Astrocyte (in vitro differentiated cells and primary cell): ENCODE measurements around the gene MBD3L2B. TPM values are rescaled to one million over a fixed set of nuclear protein-coding genes. Genes with fewer than 3 reads are reported as not detected.

ENCODE experiments used
- DNase-seq: peaks from one replicate; pipeline ENCODE4 v3.0.0-alpha.2; 2010; ENCODE audit warnings: low read depth
- FAIRE-seq: peaks from 2 replicates; lab custom pipeline; 2011; peaks lifted over from hg19 to GRCh38; lab: Jason Lieb, UNC
- H2AFZ ChIP-seq: 2 replicates; pipeline ENCODE4 v1.6.0; 2012; ENCODE audit warnings: low read depth, low read length, inconsistent platforms
- H3K27ac ChIP-seq: 2 replicates; pipeline ENCODE4 v1.5.1; 2011; ENCODE audit warnings: low read depth, low read length, inconsistent platforms
- H3K27me3 ChIP-seq: 2 replicates; pipeline ENCODE4 v1.6.0; 2011; ENCODE audit warnings: low read length, inconsistent platforms; ENCODE audit not compliant: insufficient read depth
- H3K36me3 ChIP-seq: 2 replicates; pipeline ENCODE4 v1.5.1; 2011; ENCODE audit warnings: low read length, inconsistent platforms; ENCODE audit not compliant: insufficient read depth
- H3K4me1 ChIP-seq: 2 replicates; pipeline ENCODE4 v1.5.1; 2011; ENCODE audit warnings: low read length, inconsistent platforms; ENCODE audit not compliant: insufficient read depth
- H3K4me2 ChIP-seq: 2 replicates; pipeline ENCODE4 v1.6.0; 2012; ENCODE audit warnings: low read length, inconsistent platforms
- H3K4me3 ChIP-seq: 2 replicates; pipeline ENCODE4 v1.5.1; 2011; ENCODE audit warnings: low read depth, mild to moderate bottlenecking, low read length, inconsistent platforms; ENCODE audit not compliant: insufficient read depth
- H3K79me2 ChIP-seq: 2 replicates; pipeline ENCODE4 v1.6.0; 2012; ENCODE audit warnings: mild to moderate bottlenecking, low read length, inconsistent platforms; ENCODE audit not compliant: insufficient read depth
- H3K9ac ChIP-seq: 2 replicates; pipeline ENCODE4 v1.6.0; 2012; ENCODE audit warnings: mild to moderate bottlenecking, low read length, inconsistent platforms
- H3K9me3 ChIP-seq: 2 replicates; pipeline ENCODE4 v1.5.1; 2012; ENCODE audit warnings: low read depth, mild to moderate bottlenecking, low read length, inconsistent platforms; ENCODE audit not compliant: insufficient read depth
- H4K20me1 ChIP-seq: 2 replicates; pipeline ENCODE4 v1.6.0; 2012; ENCODE audit warnings: low read length, inconsistent platforms; ENCODE audit not compliant: insufficient read depth
- H3K27ac Mint-ChIP-seq: one replicate; pipeline ENCODE4 v1.8.0; 2021; ENCODE audit warnings: mild to moderate bottlenecking, mixed read lengths; ENCODE audit not compliant: unreplicated experiment
- H3K27me3 Mint-ChIP-seq: one replicate; pipeline ENCODE4 v1.8.0; 2021; ENCODE audit warnings: low read depth, mixed read lengths; ENCODE audit not compliant: unreplicated experiment
- H3K36me3 Mint-ChIP-seq: one replicate; pipeline ENCODE4 v1.8.0; 2021; ENCODE audit warnings: low read depth, mixed read lengths; ENCODE audit not compliant: unreplicated experiment
- H3K4me1 Mint-ChIP-seq: one replicate; pipeline ENCODE4 v1.8.0; 2021; ENCODE audit warnings: low read depth, mixed read lengths; ENCODE audit not compliant: unreplicated experiment
- H3K4me3 Mint-ChIP-seq: one replicate; pipeline ENCODE4 v1.8.0; 2021; ENCODE audit warnings: mild to moderate bottlenecking, moderate library complexity, mixed read lengths; ENCODE audit not compliant: unreplicated experiment
- H3K9me3 Mint-ChIP-seq: one replicate; pipeline ENCODE4 v1.8.0; 2021; ENCODE audit warnings: mild to moderate bottlenecking, mixed read lengths; ENCODE audit not compliant: unreplicated experiment
- EZH2 ChIP-seq: IDR thresholded peaks from 2 replicates; pipeline ENCODE4 v1.6.1; 2012; ENCODE audit warnings: mild to moderate bottlenecking, low read length, inconsistent platforms; ENCODE audit not compliant: insufficient read depth
- total RNA-seq: library from RNA; stranded (reverse); gene quantifications from 2 replicates; pipeline ENCODE4 v1.2.1, GENCODE V29; 2021
- TF ChIP-seq, protein P1 (sequence below): IDR thresholded peaks from 2 replicates; pipeline ENCODE4 v1.5.1; 2011; ENCODE audit warnings: low read depth, mild to moderate bottlenecking, inconsistent platforms, low read length, moderate library complexity; ENCODE audit not compliant: insufficient read depth

The MBD3L2B gene
- total RNA-seq, 1 donor from 2014 or later: not detected

DNA sequence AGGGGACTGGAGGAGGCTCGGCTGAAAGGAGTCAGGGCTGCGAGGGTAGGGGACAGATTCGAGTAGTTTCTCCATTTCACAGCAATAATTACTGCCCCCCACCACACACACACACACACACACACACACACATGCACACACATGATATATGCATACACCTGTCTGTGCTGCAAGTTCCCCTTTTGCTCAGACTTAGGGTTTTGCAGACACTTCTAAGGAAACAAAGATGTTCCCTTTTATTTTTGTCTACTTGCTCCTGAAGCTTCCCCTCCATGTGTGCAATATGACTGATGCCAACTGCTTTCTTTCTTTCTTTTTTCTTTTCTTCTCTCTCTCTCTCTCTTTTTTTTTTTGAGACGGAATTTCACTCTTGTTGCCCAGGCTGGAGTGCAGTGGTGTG lies 13.4 kb downstream of the MBD3L2B start:
- Histone ChIP-seq H3K9ac (no peak overlapping the region), H3K27ac (no peak overlapping the region), H3K4me3 (no peak overlapping the region), H3K9me3 (peaks cover 3% of the 10 kb centered on the region), H2AFZ (no peak overlapping the region), H4K20me1 (no peaks in the 10 kb centered on the region), H3K4me2 (no peak overlapping the region), H3K4me1 (no peaks in the 10 kb centered on the region), H3K36me3 (no peaks in the 10 kb centered on the region), H3K27me3 (no peaks in the 10 kb centered on the region), H3K79me2 (no peaks in the 10 kb centered on the region)
- Mint-ChIP-seq H3K36me3 (no peaks in the 10 kb centered on the region), H3K9me3 (peaks cover 12% of the 10 kb centered on the region), H3K27ac (no peak overlapping the region), H3K27me3 (no peaks in the 10 kb centered on the region), H3K4me1 (no peaks in the 10 kb centered on the region), H3K4me3 (no peak overlapping the region)
- TF ChIP-seq, protein P1, sequence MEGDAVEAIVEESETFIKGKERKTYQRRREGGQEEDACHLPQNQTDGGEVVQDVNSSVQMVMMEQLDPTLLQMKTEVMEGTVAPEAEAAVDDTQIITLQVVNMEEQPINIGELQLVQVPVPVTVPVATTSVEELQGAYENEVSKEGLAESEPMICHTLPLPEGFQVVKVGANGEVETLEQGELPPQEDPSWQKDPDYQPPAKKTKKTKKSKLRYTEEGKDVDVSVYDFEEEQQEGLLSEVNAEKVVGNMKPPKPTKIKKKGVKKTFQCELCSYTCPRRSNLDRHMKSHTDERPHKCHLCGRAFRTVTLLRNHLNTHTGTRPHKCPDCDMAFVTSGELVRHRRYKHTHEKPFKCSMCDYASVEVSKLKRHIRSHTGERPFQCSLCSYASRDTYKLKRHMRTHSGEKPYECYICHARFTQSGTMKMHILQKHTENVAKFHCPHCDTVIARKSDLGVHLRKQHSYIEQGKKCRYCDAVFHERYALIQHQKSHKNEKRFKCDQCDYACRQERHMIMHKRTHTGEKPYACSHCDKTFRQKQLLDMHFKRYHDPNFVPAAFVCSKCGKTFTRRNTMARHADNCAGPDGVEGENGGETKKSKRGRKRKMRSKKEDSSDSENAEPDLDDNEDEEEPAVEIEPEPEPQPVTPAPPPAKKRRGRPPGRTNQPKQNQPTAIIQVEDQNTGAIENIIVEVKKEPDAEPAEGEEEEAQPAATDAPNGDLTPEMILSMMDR: no peak
- no peak for TF ChIP-seq EZH2
- FAIRE-seq (no peak), DNase-seq (no peak)

DNA sequence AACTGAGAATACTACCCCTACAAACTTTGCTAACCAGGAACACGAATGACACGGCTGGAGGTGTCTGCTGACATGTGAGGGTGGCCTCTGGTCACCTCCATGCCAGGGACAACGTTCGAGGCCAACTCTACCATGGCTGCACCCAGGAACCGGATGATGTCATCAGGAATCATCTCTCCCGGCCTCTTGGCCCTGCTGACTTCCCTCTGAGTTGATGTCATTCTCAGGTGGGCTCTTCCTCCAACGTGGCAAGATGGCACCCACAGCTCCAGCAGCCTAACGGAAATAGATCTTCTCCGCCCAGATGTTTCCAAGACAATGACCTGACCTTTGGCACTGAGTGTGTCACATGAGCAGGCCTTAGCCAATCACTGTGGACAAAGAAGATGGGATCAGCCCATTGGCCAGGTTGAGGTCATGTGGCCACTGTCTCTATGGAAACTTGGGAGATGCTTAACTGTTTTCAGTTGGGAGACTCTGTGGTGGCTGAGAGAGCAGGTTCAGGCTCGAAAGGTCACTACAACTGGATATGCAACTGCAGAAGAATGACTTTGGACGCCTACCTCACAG lies 15.0 kb downstream of the MBD3L2B start:
- H3K36me3 ChIP-seq: no peaks in the 10 kb centered on the region
- H3K79me2 ChIP-seq: no peaks in the 10 kb centered on the region
- H3K27ac ChIP-seq: no peak overlapping the region
- FAIRE-seq: no peak
- H3K27me3 ChIP-seq: no peaks in the 10 kb centered on the region
- no peaks in the 10 kb centered on the region for H3K4me1 Mint-ChIP-seq
- no peak overlapping the region for H3K9ac ChIP-seq
- no peak overlapping the region for H3K27ac Mint-ChIP-seq
- no peaks in the 10 kb centered on the region for H3K4me1 ChIP-seq
- H3K27me3 Mint-ChIP-seq: no peaks in the 10 kb centered on the region
- no peaks in the 10 kb centered on the region for H3K9me3 ChIP-seq
- peaks cover 7% of the 10 kb centered on the region for H3K9me3 Mint-ChIP-seq
- TF ChIP-seq EZH2: no peak
- TF ChIP-seq, protein P1: no peak
- no peaks in the 10 kb centered on the region for H4K20me1 ChIP-seq
- no peak for DNase-seq
- no peaks in the 10 kb centered on the region for H3K36me3 Mint-ChIP-seq
- no peak overlapping the region for H3K4me3 ChIP-seq
- H2AFZ ChIP-seq: no peak overlapping the region
- H3K4me2 ChIP-seq: no peak overlapping the region
- no peak overlapping the region for H3K4me3 Mint-ChIP-seq

GRCh38 chr19:7004313-7004931 lies 16.8 kb downstream of the MBD3L2B start:
- Mint-ChIP-seq H3K27ac (no peak overlapping the region), H3K36me3 (no peaks in the 10 kb centered on the region), H3K27me3 (no peaks in the 10 kb centered on the region), H3K4me3 (no peak overlapping the region), H3K9me3 (peaks cover 5% of the 10 kb centered on the region), H3K4me1 (no peaks in the 10 kb centered on the region)
- Histone ChIP-seq H3K36me3 (no peaks in the 10 kb centered on the region), H3K4me1 (no peaks in the 10 kb centered on the region), H3K4me3 (no peak overlapping the region), H3K9me3 (no peaks in the 10 kb centered on the region), H2AFZ (no peak overlapping the region), H3K27ac (no peak overlapping the region), H3K4me2 (no peak overlapping the region), H3K9ac (no peak overlapping the region), H3K79me2 (no peaks in the 10 kb centered on the region), H4K20me1 (no peaks in the 10 kb centered on the region), H3K27me3 (no peaks in the 10 kb centered on the region)
- DNase-seq (no peak), FAIRE-seq (no peak)
- TF ChIP-seq, protein P1: no peak
- TF ChIP-seq EZH2: no peak
